CD4-positive, alpha-beta memory T cell (primary cell): Measurements from ENCODE around the gene ELMO3. TPM values are rescaled to one million over a fixed set of nuclear protein-coding genes. Genes with fewer than 3 reads are reported as not detected.

Source experiments
- CTCF ChIA-PET: fragments of 350-600 bp; sonication (Branson Sonifier 250); formaldehyde crosslinking; loops from one replicate; lab custom pipeline; 2021; ENCODE audit warnings: inconsistent platforms; ENCODE audit not compliant: partially characterized antibody; lab: Charles Lee
- POLR2A ChIA-PET: fragments of 350-600 bp; sonication (Branson Sonifier 250); formaldehyde crosslinking; loops from one replicate; lab custom pipeline; 2021; ENCODE audit not compliant: partially characterized antibody; lab: Charles Lee
- DNase-seq, 5 donors: peaks; one replicate each; pipeline versions ENCODE4 v3.0.0 to v3.0.0-alpha.2; 2020 to 2022; ENCODE audit warnings: mixed read lengths in 1 of 5
- H3K27ac ChIP-seq: one replicate; pipeline ENCODE4 v1.7.0; 2013; ENCODE audit warnings: low read depth, low read length
- H3K27me3 ChIP-seq: 2 replicates; pipeline ENCODE4 v1.7.0; 2013; ENCODE audit warnings: mild to moderate bottlenecking, low read length, moderate library complexity; ENCODE audit not compliant: insufficient read depth
- H3K36me3 ChIP-seq: 2 replicates; pipeline ENCODE4 v1.7.0; 2013; ENCODE audit warnings: mild to moderate bottlenecking, low read length, moderate library complexity; ENCODE audit not compliant: insufficient read depth
- H3K4me1 ChIP-seq: 2 replicates; pipeline ENCODE4 v1.7.0; 2013; ENCODE audit warnings: mild to moderate bottlenecking, low read length, moderate library complexity; ENCODE audit not compliant: insufficient read depth
- H3K4me3 ChIP-seq, 2 donors: one replicate each; pipeline ENCODE4 v1.7.0; 2013; ENCODE audit warnings: low read length in 2 of 2, mild to moderate bottlenecking in 1 of 2
- H3K9me3 ChIP-seq, 2 donors: one replicate each; pipeline ENCODE4 v1.7.0; 2013; ENCODE audit warnings: low read length in 2 of 2, control low read depth in 1 of 2; ENCODE audit not compliant: control insufficient read depth in 1 of 2
- H3K27ac Mint-ChIP-seq, 7 donors: one replicate each; pipeline ENCODE4 v1.8.0; 2020 to 2021; ENCODE audit warnings: mixed read lengths in 7 of 7, mild to moderate bottlenecking in 6 of 7, inconsistent platforms in 3 of 7, moderate library complexity in 3 of 7
- H3K27me3 Mint-ChIP-seq, 2 donors: one replicate each; pipeline ENCODE4 v1.8.0; 2020 to 2021; ENCODE audit warnings: mixed read lengths in 2 of 2
- H3K36me3 Mint-ChIP-seq, 2 donors: one replicate each; pipeline ENCODE4 v1.8.0; 2020 to 2021; ENCODE audit warnings: mixed read lengths in 2 of 2, inconsistent platforms in 1 of 2, mild to moderate bottlenecking in 1 of 2
- H3K4me1 Mint-ChIP-seq, 4 donors: one replicate each; pipeline ENCODE4 v1.8.0; 2020 to 2021; ENCODE audit warnings: mixed read lengths in 4 of 4, mild to moderate bottlenecking in 1 of 4
- H3K4me3 Mint-ChIP-seq, 8 donors: one replicate each; pipeline ENCODE4 v1.8.0; 2020 to 2021; ENCODE audit warnings: mixed read lengths in 8 of 8, mild to moderate bottlenecking in 7 of 8, moderate library complexity in 6 of 8, inconsistent platforms in 3 of 8
- H3K9me3 Mint-ChIP-seq, 8 donors: one replicate each; pipeline ENCODE4 v1.8.0; 2020 to 2021; ENCODE audit warnings: mixed read lengths in 8 of 8, mild to moderate bottlenecking in 5 of 8, inconsistent platforms in 3 of 8, moderate library complexity in 1 of 8
- intact Hi-C: fragments of 100-400 bp; cut with micrococcal nuclease; formaldehyde crosslinking; loops from one replicate; pipeline ENCODE4 v1.15.1; 2023
- polyA plus RNA-seq, 2 donors: library from polyadenylated mRNA; unstranded; fragments of 300-500 nt; fragmentation: Illumina TruSeq; gene quantifications; one replicate each; pipeline ENCODE4 v1.2.3, GENCODE V29; 2021
- total RNA-seq, 2 experiments: library from RNA; stranded (reverse); gene quantifications; one replicate each; pipeline ENCODE4 v1.2.3, GENCODE V29; 2021

Gene ELMO3
- total and polyA plus RNA-seq, 4 experiments from 2014 or later, result 10.1 to 10.6 TPM; not detected in 2

- H3K4me1 Mint-ChIP-seq, result peaks cover 26 to 65% (median 45%) of the 10 kb centered on the region in 4 donors
- H3K36me3 ChIP-seq, result no peaks in the 10 kb centered on the region
- H3K27ac Mint-ChIP-seq, result peak overlapping the region; percentile 94 to 100 (median 97)
- intact Hi-C loops, result loop anchor here (5.0 kb wide), 1 partner anchor 83 kb away; the partner anchor contains the start of gene HSF4
- peaks cover 57% of the 10 kb centered on the region for H3K4me1 ChIP-seq
- peak overlapping the region; percentile 55 to 95 (median 78) for H3K4me3 Mint-ChIP-seq
- ChIA-PET POLR2A (interaction anchor here (0.6 to 10.5 kb wide), 10 partner anchors 14 to 728 kb away, joined by 3 to 259 read pairs (median 8); partner anchors contain the start of genes E2F4, FBXL8, PLEKHG4 and TMEM208), CTCF (interaction anchor here (0.6 to 2.1 kb wide), 7 partner anchors 10 to 228 kb away, joined by 3 to 15 read pairs (median 3); partner anchors contain the start of gene TMEM208)
- peaks cover 0 to 12% of the 10 kb centered on the region in 2 donors for H3K36me3 Mint-ChIP-seq
- H3K9me3 ChIP-seq, result no peaks in the 10 kb centered on the region
- DNase-seq, result no peak
- H3K27me3 Mint-ChIP-seq, result peaks cover under 1 to 1% of the 10 kb centered on the region in 2 donors
- peak overlapping the region; percentile 82 for H3K27ac ChIP-seq
- H3K4me3 ChIP-seq, result peak overlapping the region in 1 of 2 donors; percentile 11
- H3K27me3 ChIP-seq, result no peaks in the 10 kb centered on the region
- H3K9me3 Mint-ChIP-seq, result no peaks in the 10 kb centered on the region
Measured at GRCh38 chr16:67245186-67245585, 46.3 kb downstream of the ELMO3 start.

GRCh38 chr16:67245674-67246080 lies 46.7 kb downstream of the ELMO3 start:
- peak overlapping the region in 1 of 2 donors; percentile 73 for H3K4me3 ChIP-seq
- no peaks in the 10 kb centered on the region for H3K36me3 ChIP-seq
- peaks cover 1 to 3% of the 10 kb centered on the region in 2 donors for H3K27me3 Mint-ChIP-seq
- H3K27ac ChIP-seq, result peak overlapping the region; percentile 82
- intact Hi-C loops, result loop anchor here (2.0 to 5.0 kb wide), 3 partner anchors 53 to 83 kb away; partner anchors contain the start of genes E2F4, HSF4 and MATCAP1
- ChIA-PET CTCF (interaction anchor here (0.6 to 2.1 kb wide), 3 partner anchors 19 to 61 kb away, joined by 3 to 15 read pairs (median 4); partner anchors contain the start of gene TMEM208), POLR2A (interaction anchor here (1.1 to 10.5 kb wide), 6 partner anchors 15 to 90 kb away, joined by 3 to 259 read pairs (median 10); partner anchors contain the start of genes E2F4, FBXL8, TMEM208 and TRADD)
- no peaks in the 10 kb centered on the region for H3K27me3 ChIP-seq
- DNase-seq, result no peak
- peaks cover 57% of the 10 kb centered on the region for H3K4me1 ChIP-seq
- H3K9me3 ChIP-seq, result no peaks in the 10 kb centered on the region
- peak overlapping the region; percentile 94 to 100 (median 97) for H3K27ac Mint-ChIP-seq
- peaks cover 0 to 12% of the 10 kb centered on the region in 2 donors for H3K36me3 Mint-ChIP-seq
- peak overlapping the region; percentile 48 to 95 (median 75) for H3K4me3 Mint-ChIP-seq
- peaks cover 26 to 67% (median 46%) of the 10 kb centered on the region in 4 donors for H3K4me1 Mint-ChIP-seq
- H3K9me3 Mint-ChIP-seq, result no peaks in the 10 kb centered on the region

GRCh38 chr16:67246081-67246755 lies 47.3 kb downstream of the ELMO3 start:
- H3K4me3 ChIP-seq, result peak overlapping the region; percentile 73 to 85
- H3K27ac ChIP-seq, result peak overlapping the region; percentile 82
- DNase-seq, result peak in 2 of 5 donors; percentile 13 to 28
- POLR2A ChIA-PET, result interaction anchor here (2.4 to 10.5 kb wide), 2 partner anchors 15 to 87 kb away, joined by 22 to 259 read pairs; partner anchors contain the start of genes FBXL8, TMEM208 and TRADD
- peaks cover 1 to 3% of the 10 kb centered on the region in 2 donors for H3K27me3 Mint-ChIP-seq
- CTCF ChIA-PET, result interaction anchor here (0.9 to 1.8 kb wide), 2 partner anchors 19 to 48 kb away, joined by 4 to 5 read pairs; partner anchors contain the start of gene TMEM208
- H3K27ac Mint-ChIP-seq, result peak overlapping the region; percentile 84 to 100 (median 95)
- H3K4me1 ChIP-seq, result peaks cover 57% of the 10 kb centered on the region
- H3K36me3 ChIP-seq, result no peaks in the 10 kb centered on the region
- peaks cover 26 to 65% (median 46%) of the 10 kb centered on the region in 4 donors for H3K4me1 Mint-ChIP-seq
- H3K9me3 ChIP-seq, result no peaks in the 10 kb centered on the region
- H3K27me3 ChIP-seq, result no peaks in the 10 kb centered on the region
- H3K9me3 Mint-ChIP-seq, result no peaks in the 10 kb centered on the region
- peaks cover 0 to 10% of the 10 kb centered on the region in 2 donors for H3K36me3 Mint-ChIP-seq
- intact Hi-C loops, result loop anchor here (2.0 to 5.0 kb wide), 3 partner anchors 53 to 84 kb away; partner anchors contain the start of genes E2F4, HSF4 and MATCAP1
- H3K4me3 Mint-ChIP-seq, result peak overlapping the region; percentile 84 to 95 (median 91)

GRCh38 chr16:67246756-67247191 lies 47.8 kb downstream of the ELMO3 start:
- peak overlapping the region; percentile 84 to 100 (median 95) for H3K27ac Mint-ChIP-seq
- Histone ChIP-seq H3K4me1 (peaks cover 57% of the 10 kb centered on the region), H3K27me3 (no peaks in the 10 kb centered on the region), H3K4me3 (peak overlapping the region; percentile 73 to 85), H3K36me3 (no peaks in the 10 kb centered on the region), H3K27ac (peak overlapping the region; percentile 82), H3K9me3 (no peaks in the 10 kb centered on the region)
- CTCF ChIA-PET, result interaction anchor here (0.9 to 1.8 kb wide), 5 partner anchors 9 to 281 kb away, joined by 3 to 10 read pairs (median 4); partner anchors contain the start of gene TMEM208
- intact Hi-C loops, result loop anchor here (1.0 to 5.0 kb wide), 7 partner anchors 10 to 84 kb away; partner anchors contain the start of genes E2F4, HSF4, MATCAP1 and PLEKHG4
- H3K4me3 Mint-ChIP-seq, result peak overlapping the region; percentile 84 to 95 (median 91)
- H3K9me3 Mint-ChIP-seq, result no peaks in the 10 kb centered on the region
- peaks cover 26 to 61% (median 44%) of the 10 kb centered on the region in 4 donors for H3K4me1 Mint-ChIP-seq
- POLR2A ChIA-PET, result interaction anchor here (1.1 to 10.5 kb wide), 7 partner anchors 16 to 228 kb away, joined by 3 to 259 read pairs (median 4); partner anchors contain the start of genes FBXL8, TMEM208 and TRADD
- peaks cover 0 to 9% of the 10 kb centered on the region in 2 donors for H3K36me3 Mint-ChIP-seq
- peak in 4 of 5 donors; percentile 34 to 78 (median 40) for DNase-seq
- H3K27me3 Mint-ChIP-seq, result peaks cover 1 to 3% of the 10 kb centered on the region in 2 donors

- no peaks in the 10 kb centered on the region for H3K27me3 ChIP-seq
- peaks cover 54% of the 10 kb centered on the region for H3K4me1 ChIP-seq
- no peaks in the 10 kb centered on the region for H3K36me3 ChIP-seq
- intact Hi-C loops, result loop anchor here (1.0 to 5.0 kb wide), 7 partner anchors 11 to 85 kb away; partner anchors contain the start of genes E2F4, HSF4, MATCAP1 and PLEKHG4
- no peaks in the 10 kb centered on the region for H3K9me3 Mint-ChIP-seq
- H3K27ac Mint-ChIP-seq, result peak within 1 kb of the TSS; percentile 84 to 100 (median 95)
- peak within 1 kb of the TSS; percentile 82 for H3K27ac ChIP-seq
- H3K36me3 Mint-ChIP-seq, result peaks cover 0 to 9% of the 10 kb centered on the region in 2 donors
- H3K27me3 Mint-ChIP-seq, result peaks cover 2 to 3% of the 10 kb centered on the region in 2 donors
- H3K4me3 ChIP-seq, result peak within 1 kb of the TSS; percentile 73 to 85
- peak; percentile 92 to 96 (median 93) for DNase-seq
- ChIA-PET POLR2A (interaction anchor here (0.6 to 10.5 kb wide), 10 partner anchors 13 to 229 kb away, joined by 3 to 259 read pairs (median 4); partner anchors contain the start of genes FBXL8, TMEM208 and TRADD), CTCF (interaction anchor here (0.8 to 1.8 kb wide), 8 partner anchors 9 to 281 kb away, joined by 3 to 10 read pairs (median 3); partner anchors contain the start of genes ATP6V0D1 and TMEM208)
- H3K9me3 ChIP-seq, result no peaks in the 10 kb centered on the region
- H3K4me3 Mint-ChIP-seq, result peak within 1 kb of the TSS; percentile 84 to 95 (median 91)
- peaks cover 26 to 59% (median 44%) of the 10 kb centered on the region in 4 donors for H3K4me1 Mint-ChIP-seq
Measured at GRCh38 chr16:67247192-67248072, 48.5 kb downstream of the ELMO3 start, which contains the start of gene FHOD1. Gene FHOD1, minus strand, starts transcription at chr16:67247481. Its CDS starts 71 bp downstream, at chr16:67247410.
